GM19099 (cell line): Measurements from ENCODE around the gene NOSTRIN.

Experiments
- POLR2A ChIP-seq: IDR thresholded peaks from 3 replicates; pipeline ENCODE4 v1.6.1; 2011; ENCODE audit warnings: low read depth; ENCODE audit not compliant: insufficient read length; ENCODE audit errors: extremely low read depth

The NOSTRIN gene

GRCh38 chr2:168805615-168806014 lies 3.2 kb downstream of the NOSTRIN start:
- no peak for TF ChIP-seq POLR2A

- TF ChIP-seq POLR2A: no peak
Observed at GRCh38 chr2:168809537-168809936, 7.1 kb downstream of the NOSTRIN start.

- TF ChIP-seq POLR2A: no peak
Observed at GRCh38 chr2:168810235-168810634, 7.8 kb downstream of the NOSTRIN start.

GRCh38 chr2:168811696-168812095 lies 9.3 kb downstream of the NOSTRIN start:
- no peak for TF ChIP-seq POLR2A

GRCh38 chr2:168814046-168814445 lies 11.6 kb downstream of the NOSTRIN start:
- no peak for TF ChIP-seq POLR2A

- TF ChIP-seq POLR2A: no peak
Observed at GRCh38 chr2:168814939-168815907, 12.8 kb downstream of the NOSTRIN start.

GRCh38 chr2:168816369-168816768 lies 13.9 kb downstream of the NOSTRIN start:
- TF ChIP-seq POLR2A: no peak

GRCh38 chr2:168819050-168819715 lies 16.7 kb downstream of the NOSTRIN start:
- TF ChIP-seq POLR2A: no peak

- TF ChIP-seq POLR2A: no peak
Observed at GRCh38 chr2:168819829-168820489, 17.5 kb downstream of the NOSTRIN start.

GRCh38 chr2:168821577-168821976 lies 19.1 kb downstream of the NOSTRIN start:
- TF ChIP-seq POLR2A: no peak

GRCh38 chr2:168821992-168822391 lies 19.6 kb downstream of the NOSTRIN start:
- TF ChIP-seq POLR2A: no peak

GRCh38 chr2:168825126-168825525 lies 22.7 kb downstream of the NOSTRIN start:
- TF ChIP-seq POLR2A: no peak

- TF ChIP-seq POLR2A: no peak
Observed at GRCh38 chr2:168830958-168831357, 28.5 kb downstream of the NOSTRIN start.

GRCh38 chr2:168831662-168832061 lies 29.2 kb downstream of the NOSTRIN start:
- no peak for TF ChIP-seq POLR2A

GRCh38 chr2:168835969-168836368 lies 33.5 kb downstream of the NOSTRIN start:
- no peak for TF ChIP-seq POLR2A
